Measurements from ENCODE around the gene DNMT3B. TPM values are rescaled to one million over a fixed set of nuclear protein-coding genes. Genes with fewer than 3 reads are reported as not detected.
"Not testable (repeated sequence)": the region's sequence is repeated elsewhere in the genome, so short reads cannot be mapped to it uniquely, and the experiment has no call there.

Gene DNMT3B
- total RNA-seq, 1 donor from 2014 or later: 0.48 TPM

GRCh38 chr20:32789896-32790750 lies 27.9 kb downstream of the DNMT3B start:
- peak; percentile 78 for DNase-seq (ENCODE audit: low spot score)

- DNase-seq (ENCODE audit: low spot score): no peak
Measured at GRCh38 chr20:32790751-32791057, 28.5 kb downstream of the DNMT3B start.

GRCh38 chr20:32792316-32792715 lies 30.1 kb downstream of the DNMT3B start:
- DNase-seq (ENCODE audit: low spot score): peak; percentile 61

GRCh38 chr20:32792731-32793458 lies 30.7 kb downstream of the DNMT3B start:
- no peak for DNase-seq (ENCODE audit: low spot score)

- no peak for DNase-seq (ENCODE audit: low spot score)
Measured at GRCh38 chr20:32796383-32796948, 34.3 kb downstream of the DNMT3B start.

GRCh38 chr20:32796981-32797451 lies 34.8 kb downstream of the DNMT3B start:
- DNase-seq (ENCODE audit: low spot score): peak; percentile 51

- DNase-seq (ENCODE audit: low spot score): not testable (repeated sequence)
Measured at GRCh38 chr20:32797571-32797970, 35.4 kb downstream of the DNMT3B start.

- peak; percentile 27 for DNase-seq (ENCODE audit: low spot score)
Measured at GRCh38 chr20:32798046-32798981, 36.1 kb downstream of the DNMT3B start.

- DNase-seq (ENCODE audit: low spot score): no peak
Measured at GRCh38 chr20:32803092-32803491, 40.9 kb downstream of the DNMT3B start.

GRCh38 chr20:32804022-32804715 lies 42.0 kb downstream of the DNMT3B start:
- DNase-seq (ENCODE audit: low spot score): no peak

- no peak for DNase-seq (ENCODE audit: low spot score)
Measured at GRCh38 chr20:32804817-32805216, 42.6 kb downstream of the DNMT3B start.

- DNase-seq (ENCODE audit: low spot score): no peak
Measured at GRCh38 chr20:32805721-32806120, 43.5 kb downstream of the DNMT3B start.

- DNase-seq (ENCODE audit: low spot score): no peak
Measured at GRCh38 chr20:32806356-32806755, 44.2 kb downstream of the DNMT3B start.

GRCh38 chr20:32807706-32808105 lies 45.5 kb downstream of the DNMT3B start:
- DNase-seq (ENCODE audit: low spot score): no peak

GRCh38 chr20:32808438-32808837 lies 46.3 kb downstream of the DNMT3B start:
- no peak for DNase-seq (ENCODE audit: low spot score)

GRCh38 chr20:32809907-32810306 lies 47.7 kb downstream of the DNMT3B start:
- no peak for DNase-seq (ENCODE audit: low spot score)

- DNase-seq (ENCODE audit: low spot score): no peak
Measured at GRCh38 chr20:32810941-32811340, 48.8 kb downstream of the DNMT3B start.

- DNase-seq (ENCODE audit: low spot score): no peak
Measured at GRCh38 chr20:32811886-32812285, 49.7 kb downstream of the DNMT3B start.

GRCh38 chr20:32819992-32820697 lies 58.0 kb downstream of the DNMT3B start:
- DNase-seq (ENCODE audit: low spot score): peak; percentile 77

Measured in umbilical cord (tissue), 2 donors.